HG03103 (cell line): ENCODE data around the gene SLC9A3.
"Not testable (repeated sequence)": the region's sequence is repeated elsewhere in the genome, so short reads cannot be mapped to it uniquely, and the experiment has no call there.

Experiments
- ATAC-seq: cut with Tn5 transposase; IDR thresholded peaks from one replicate; pipeline ENCODE4 v1.9.1; 2021; ENCODE audit warnings: low read depth; ENCODE audit not compliant: unreplicated experiment

The SLC9A3 gene

DNA sequence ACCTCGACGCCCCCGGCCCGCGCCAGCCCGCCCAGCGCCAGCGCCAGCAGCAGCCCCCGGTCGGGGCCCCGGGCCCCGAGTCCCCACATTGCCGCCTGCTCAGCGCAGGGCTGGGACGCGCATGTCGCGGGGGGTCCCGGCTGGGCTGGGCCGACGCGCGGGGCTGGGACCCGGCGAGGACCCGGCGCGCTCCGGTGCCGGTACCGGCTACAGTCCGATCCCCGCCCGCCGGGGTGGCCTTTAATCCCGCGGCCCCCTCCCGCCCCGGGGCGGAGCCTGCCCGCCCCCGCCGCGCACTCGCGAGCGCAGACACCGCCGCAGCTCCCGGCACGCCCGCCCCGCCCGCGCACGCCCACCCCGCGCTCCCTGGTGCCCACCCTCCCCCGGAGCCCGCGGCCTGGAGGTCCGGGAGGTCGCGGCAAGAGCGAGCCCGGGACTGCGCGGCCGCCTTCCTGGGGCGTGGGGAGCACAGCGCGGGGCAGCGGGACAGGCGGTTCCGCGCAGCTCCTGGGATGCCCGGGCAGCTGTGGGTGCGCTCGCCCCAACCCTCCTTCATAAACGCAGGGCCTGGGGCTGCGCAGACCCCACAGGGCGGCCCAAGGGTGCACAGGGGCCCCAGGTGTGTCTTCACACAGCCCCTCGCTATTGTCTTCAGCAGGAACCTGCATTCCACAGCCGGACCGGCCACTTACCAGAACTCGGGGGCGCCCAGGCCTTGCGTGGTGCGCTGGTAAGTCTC, at the start of gene SLC9A3:
TSS of gene SLC9A3 (minus strand) at position 216 of the 739 bp plus-strand sequence.
- ATAC-seq: no peak

- ATAC-seq: no peak
These were observed 49.7 kb upstream of the SLC9A3 start for GRCh38 chr5:573976-574375.

DNA sequence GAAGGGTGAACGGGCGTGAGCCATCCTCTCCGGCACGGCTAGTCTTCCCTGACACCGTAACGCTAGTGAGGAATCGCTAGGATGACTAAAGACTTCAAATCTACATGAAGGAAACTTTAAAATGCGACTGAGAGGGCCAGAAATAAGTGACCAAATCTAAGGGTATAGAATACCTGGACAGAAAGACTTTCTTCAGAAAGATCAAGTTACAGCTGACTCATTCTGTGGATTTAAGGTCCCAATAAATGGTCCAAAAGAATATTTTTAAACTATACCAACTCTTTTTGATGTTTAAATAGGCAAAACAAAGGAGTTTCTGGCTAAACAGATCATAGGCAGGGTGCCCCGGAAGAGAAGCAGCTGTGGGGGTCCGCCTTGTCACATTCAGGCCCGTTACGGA, 49.0 kb upstream of the SLC9A3 start:
- no peak for ATAC-seq

GRCh38 chr5:572398-573019, 48.3 kb upstream of the SLC9A3 start:
- no peak for ATAC-seq

- ATAC-seq: no peak
These were observed 47.5 kb upstream of the SLC9A3 start for GRCh38 chr5:571791-572190.

DNA sequence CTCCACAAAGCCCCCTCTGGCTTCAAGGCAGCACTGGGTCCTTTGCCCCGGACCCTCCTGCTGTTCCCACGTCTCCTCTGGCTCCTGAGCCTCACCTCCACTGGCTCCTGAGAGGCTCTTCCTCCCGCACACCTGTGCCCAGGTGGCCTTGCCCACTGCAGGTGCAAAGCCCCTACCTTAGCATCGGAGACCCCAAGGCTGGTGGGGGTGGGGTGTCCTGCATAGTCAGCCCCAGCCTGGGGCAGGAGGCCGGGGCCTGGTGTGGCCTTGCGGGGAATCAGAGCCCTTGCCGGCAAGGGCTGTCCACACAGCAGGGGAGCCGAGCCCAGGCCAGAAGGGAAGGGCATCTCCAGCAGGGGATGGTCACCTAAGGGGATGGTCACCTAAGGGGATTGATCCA, 46.6 kb upstream of the SLC9A3 start:
- no peak for ATAC-seq

DNA sequence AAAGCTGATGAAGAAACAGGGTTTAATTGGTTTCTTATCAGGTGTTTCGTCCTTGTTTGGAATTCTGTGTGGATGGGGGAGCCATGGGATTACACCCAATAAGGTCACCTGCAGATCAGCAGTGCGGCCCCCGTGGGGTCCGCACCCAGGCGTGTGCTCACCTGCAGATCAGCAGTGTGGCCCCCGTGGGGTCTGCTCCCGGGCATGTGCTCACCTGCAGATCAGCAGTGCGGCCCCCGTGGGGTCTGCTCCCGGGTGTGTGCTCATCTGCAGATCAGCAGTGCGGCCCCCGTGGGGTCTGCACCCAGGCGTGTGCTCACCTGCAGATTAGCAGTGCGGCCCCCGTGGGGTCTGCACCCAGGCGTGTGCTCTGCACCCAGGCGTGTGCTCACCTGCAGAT, 46.2 kb upstream of the SLC9A3 start:
- ATAC-seq: no peak

- ATAC-seq: no peak
These were observed 45.7 kb upstream of the SLC9A3 start for GRCh38 chr5:569868-570361.

DNA sequence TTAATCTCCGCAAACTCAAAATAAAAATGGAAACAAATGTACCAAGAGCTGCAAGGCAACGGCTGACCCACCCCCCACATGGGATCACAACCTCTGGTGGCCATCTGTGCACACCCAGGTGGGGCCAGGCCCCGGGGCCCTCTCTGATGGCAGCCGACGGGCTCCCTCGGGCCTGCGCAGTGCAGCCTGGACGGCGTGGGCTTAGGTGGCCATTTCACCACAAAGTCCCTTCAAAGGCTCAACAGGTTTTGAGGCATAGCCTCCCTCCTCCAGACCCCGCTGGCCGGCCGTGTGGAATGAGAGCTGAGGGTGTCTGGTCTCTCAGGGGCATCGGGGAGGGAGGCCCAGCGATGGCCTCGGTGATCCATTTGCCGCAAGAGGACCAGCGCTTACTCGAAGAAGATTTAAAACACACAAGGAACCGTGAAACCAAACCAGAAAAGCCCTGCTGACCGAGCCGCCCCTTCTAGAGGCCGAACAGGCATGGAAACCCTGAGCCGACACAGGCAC, 45.2 kb upstream of the SLC9A3 start:
- no peak for ATAC-seq

GRCh38 chr5:568809-569208, 44.6 kb upstream of the SLC9A3 start:
- ATAC-seq: no peak

DNA sequence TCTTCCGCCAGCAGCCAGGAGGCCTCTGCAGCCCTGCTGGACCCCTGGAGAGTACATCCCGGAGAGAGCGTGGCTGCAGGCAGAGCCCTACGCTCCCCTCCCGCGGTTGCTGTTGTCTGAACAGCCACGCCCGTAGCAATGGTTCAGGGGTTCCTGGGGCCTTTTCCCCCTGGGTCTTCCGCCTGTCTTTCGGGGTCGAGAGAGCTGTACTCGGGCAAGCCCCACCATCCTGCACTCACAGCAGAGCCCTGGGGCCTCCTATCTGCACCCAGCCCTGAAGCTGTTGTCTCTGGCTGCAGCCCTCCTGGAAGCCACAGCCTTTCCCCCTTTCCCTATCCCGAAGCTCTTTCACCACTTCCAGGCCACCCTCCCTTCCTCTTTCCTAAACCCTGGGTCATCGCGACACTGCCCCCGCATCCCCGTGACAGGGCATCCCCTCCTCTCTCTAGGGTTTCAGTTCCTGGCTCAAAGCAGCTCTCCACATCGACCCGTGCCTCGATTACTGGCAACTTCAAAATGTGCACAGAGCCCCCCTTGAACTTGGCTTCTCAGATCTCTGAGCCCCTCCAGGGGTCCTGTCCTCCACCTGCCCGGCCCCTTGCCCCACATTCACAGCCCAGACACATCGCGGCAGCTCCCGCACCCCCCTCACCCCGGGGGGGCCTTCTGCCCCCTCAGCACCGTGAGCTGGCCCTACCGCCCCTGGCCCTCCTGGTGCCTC, 44.0 kb upstream of the SLC9A3 start:
- ATAC-seq: no peak

DNA sequence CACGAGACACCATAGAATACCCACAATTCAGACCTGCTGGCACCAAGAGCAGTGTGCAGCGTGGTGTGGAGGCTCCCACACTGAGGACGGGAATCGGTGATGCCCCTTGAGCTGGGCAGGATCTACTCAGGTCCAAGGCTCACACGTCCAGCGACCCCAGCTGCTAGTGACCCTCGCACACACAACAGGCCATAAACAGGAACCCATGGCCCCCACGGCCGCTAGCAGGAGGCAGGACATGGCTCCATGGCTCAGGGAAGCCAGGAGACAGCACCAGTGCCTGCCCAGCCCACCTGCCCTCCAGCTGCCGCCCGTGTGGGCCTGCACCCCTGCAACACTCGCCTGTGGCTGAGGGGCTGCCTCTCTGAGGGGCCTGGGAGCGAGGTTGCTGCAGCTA, 43.4 kb upstream of the SLC9A3 start:
- ATAC-seq: no peak

GRCh38 chr5:566636-567309, 42.5 kb upstream of the SLC9A3 start:
- ATAC-seq: no peak

- ATAC-seq: no peak
These were observed 41.7 kb upstream of the SLC9A3 start for GRCh38 chr5:565782-566440.

- no peak for ATAC-seq
These were observed 37.2 kb upstream of the SLC9A3 start for GRCh38 chr5:561408-561807.

DNA sequence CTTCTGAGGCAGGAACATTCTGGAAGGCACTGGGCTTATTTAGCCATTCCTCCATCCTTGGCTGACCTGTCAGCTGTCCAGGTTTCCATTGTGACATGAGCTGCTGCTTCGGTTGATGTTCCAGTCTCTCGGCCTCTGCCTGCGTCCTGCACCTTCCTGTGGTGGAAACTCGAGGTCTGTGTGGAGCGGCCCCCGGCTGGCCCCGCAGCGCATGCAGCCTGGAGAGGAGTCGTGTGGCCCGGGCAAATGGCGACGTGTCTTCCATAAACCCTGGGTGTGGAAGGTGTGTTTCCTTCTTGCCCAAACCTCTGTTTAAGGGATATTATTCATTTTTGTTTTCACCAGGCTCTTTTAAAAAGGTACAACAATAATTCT, 36.5 kb upstream of the SLC9A3 start:
- ATAC-seq: no peak

DNA sequence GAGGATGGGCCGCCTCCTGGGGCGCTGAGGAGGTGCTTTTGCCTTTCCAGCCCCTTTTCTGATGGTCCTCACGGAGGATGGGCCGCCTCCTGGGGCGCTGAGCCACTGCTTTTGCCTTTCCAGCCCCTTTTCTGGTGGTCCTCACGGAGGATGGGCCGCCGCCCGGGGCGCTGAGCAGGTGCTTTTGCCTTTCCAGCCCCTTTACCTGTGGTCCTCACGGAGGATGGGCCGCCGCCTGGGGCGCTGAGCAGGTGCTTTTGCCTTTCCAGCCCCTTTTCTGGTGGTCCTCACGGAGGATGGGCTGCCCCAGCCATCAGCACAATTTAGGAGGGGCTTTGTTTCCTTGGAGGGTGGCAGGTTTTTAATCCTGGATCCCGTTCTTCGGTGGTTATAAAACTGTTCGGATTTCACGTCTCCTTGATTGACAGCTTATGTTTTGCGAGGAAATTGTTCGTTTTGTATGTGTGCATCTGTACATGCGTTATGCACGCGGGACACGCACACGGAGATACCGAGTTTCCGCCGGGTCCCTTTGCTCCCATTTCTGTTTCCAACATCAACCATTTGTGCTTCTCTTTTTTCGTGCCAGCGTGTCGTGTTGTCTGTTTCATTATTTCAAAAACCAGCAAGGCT, 34.7 kb upstream of the SLC9A3 start:
- no peak for ATAC-seq

DNA sequence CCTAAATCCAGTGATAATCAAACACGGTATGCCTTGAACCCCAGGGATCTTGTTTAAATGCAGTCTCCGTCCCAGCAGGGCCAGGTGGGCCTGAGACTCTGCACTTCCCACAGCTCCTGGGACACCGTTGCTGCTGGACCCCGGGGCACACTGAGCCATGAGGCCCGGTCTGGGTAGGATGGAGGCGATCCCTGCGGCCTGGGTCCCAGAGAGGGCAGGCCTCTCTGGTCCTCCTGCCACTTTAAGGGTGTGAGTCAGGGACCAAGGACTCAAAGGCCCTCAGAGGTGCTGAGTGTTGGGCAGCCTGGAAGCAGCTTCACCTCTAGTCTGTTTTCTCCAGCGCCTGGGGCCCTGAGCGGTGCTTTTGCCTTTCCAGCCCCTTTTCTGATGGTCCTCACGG, 34.1 kb upstream of the SLC9A3 start:
- no peak for ATAC-seq

- ATAC-seq: not testable (repeated sequence)
These were observed 33.7 kb upstream of the SLC9A3 start for GRCh38 chr5:557917-558316.

GRCh38 chr5:556909-557441, 32.7 kb upstream of the SLC9A3 start:
- ATAC-seq: no peak
